Thymus (tissue), 11 donors: Measurements from ENCODE around the gene HERC6. TPM values are rescaled to one million over a fixed set of nuclear protein-coding genes. Genes with fewer than 3 reads are reported as not detected.
"Not testable (repeated sequence)": the region's sequence is repeated elsewhere in the genome, so short reads cannot be mapped to it uniquely, and the experiment has no call there.

Experiments
- DNase-seq, 9 donors: peaks; one replicate each; pipeline ENCODE4 v3.0.0-alpha.2; 2013; ENCODE audit warnings: low spot score in 9 of 9, low read depth in 6 of 9, missing footprints in 1 of 9
- H3K27ac ChIP-seq, 2 donors: one replicate each; pipeline ENCODE4 v1.5.1; 2013; ENCODE audit warnings: control low read depth in 1 of 2, low read depth in 1 of 2, low read length in 1 of 2, mild to moderate bottlenecking in 1 of 2, moderate library complexity in 1 of 2
- H3K27me3 ChIP-seq, 2 donors: one replicate each; pipeline ENCODE4 v1.5.1; 2013; ENCODE audit warnings: low read length in 1 of 2; ENCODE audit not compliant: control insufficient read depth in 2 of 2, insufficient read depth in 1 of 2
- H3K36me3 ChIP-seq, 2 donors: one replicate each; pipeline ENCODE4 v1.5.1; 2013; ENCODE audit warnings: low read length in 1 of 2, mild to moderate bottlenecking in 1 of 2, moderate library complexity in 1 of 2; ENCODE audit not compliant: control insufficient read depth in 2 of 2, insufficient read depth in 2 of 2
- H3K4me1 ChIP-seq, 2 donors: one replicate each; pipeline ENCODE4 v1.5.1; 2013; ENCODE audit warnings: low read length in 2 of 2; ENCODE audit not compliant: control insufficient read depth in 2 of 2, insufficient read depth in 2 of 2
- H3K4me3 ChIP-seq, 2 donors: one replicate each; pipeline ENCODE4 v1.5.1; 2013; ENCODE audit warnings: low read length in 2 of 2, control low read depth in 1 of 2, mild to moderate bottlenecking in 1 of 2
- H3K9me3 ChIP-seq, 2 donors: one replicate each; pipeline ENCODE4 v1.5.1; 2013; ENCODE audit warnings: low read length in 1 of 2, mild to moderate bottlenecking in 1 of 2; ENCODE audit not compliant: control insufficient read depth in 2 of 2, insufficient read depth in 1 of 2
- WGBS: extraction: QIAGEN DNeasy Blood & Tissue Kit; methylation state at CpG from one replicate; pipeline ENCODE4 v1.1.7; 2013; 5-methylcytosine and 5-hydroxymethylcytosine counted together
- polyA plus RNA-seq: library from polyadenylated mRNA; stranded (reverse); fragments of 200-250 nt; gene quantifications from one replicate; pipeline ENCODE4 v1.2.3, GENCODE V29; 2013
- total RNA-seq: library from RNA; stranded (reverse); fragments of 120-200 nt; gene quantifications from one replicate; pipeline ENCODE4 v1.2.4, GENCODE V29; 2013
- donor health status: healthy.

HERC6 gene
- total and polyA plus RNA-seq, 2 donors = 11.8 to 18.9 TPM

- H3K4me3 ChIP-seq = no peak overlapping the region
- no peak overlapping the region for H3K27ac ChIP-seq
- 98% methylated on average over 1 of the region's 1 CpG for WGBS
- H3K36me3 ChIP-seq = peaks cover 0 to 2% of the 10 kb centered on the region in 2 donors
- no peaks in the 10 kb centered on the region for H3K27me3 ChIP-seq
- H3K4me1 ChIP-seq = no peaks in the 10 kb centered on the region
- DNase-seq = no peak
- no peaks in the 10 kb centered on the region for H3K9me3 ChIP-seq
Measured at GRCh38 chr4:88429401-88429800, 50.7 kb downstream of the HERC6 start.

DNA sequence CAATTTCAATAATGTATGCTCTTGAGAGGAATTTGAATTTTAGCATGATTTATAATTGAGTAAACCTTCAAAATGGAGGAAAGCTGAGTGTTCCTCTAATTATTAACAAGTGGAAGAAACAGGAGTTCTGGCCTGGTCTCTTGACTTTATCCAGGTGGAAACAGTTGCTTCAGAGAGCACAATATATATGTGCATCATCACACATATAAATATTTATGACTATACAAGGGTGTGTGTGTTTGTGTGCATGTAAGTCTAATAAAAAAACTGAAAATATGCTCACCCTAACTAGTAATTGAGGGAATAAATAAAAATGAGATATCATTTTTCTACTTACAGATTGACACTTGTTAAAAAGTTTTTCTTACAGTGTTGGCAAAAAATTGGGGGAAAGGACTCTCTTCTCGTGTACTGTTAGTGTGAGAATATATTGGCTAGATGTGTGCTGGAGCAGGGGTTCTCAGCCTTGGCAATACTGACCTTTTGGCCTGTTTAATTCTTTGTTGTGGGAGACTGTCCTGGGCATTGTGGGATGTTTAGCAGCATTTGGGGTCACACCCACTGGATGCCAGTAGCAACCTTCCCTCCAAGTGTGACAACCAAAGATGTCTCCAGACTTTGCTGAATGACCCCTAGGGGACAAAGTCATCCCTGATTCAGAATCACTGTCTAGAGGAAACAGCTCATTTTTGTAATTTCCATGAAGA is 57.5 kb downstream of the HERC6 start:
- no peaks in the 10 kb centered on the region for H3K36me3 ChIP-seq
- DNase-seq = no peak
- H3K4me3 ChIP-seq = no peak overlapping the region
- no peak overlapping the region for H3K27ac ChIP-seq
- H3K27me3 ChIP-seq = no peaks in the 10 kb centered on the region
- H3K4me1 ChIP-seq = no peaks in the 10 kb centered on the region
- no peaks in the 10 kb centered on the region for H3K9me3 ChIP-seq
- WGBS = 98% methylated on average over 1 of the region's 1 CpG

- 99% methylated on average over 4 of the region's 4 CpGs for WGBS
- not testable (repeated sequence) for H3K36me3 ChIP-seq, H3K9me3 ChIP-seq, H3K27me3 ChIP-seq, H3K4me1 ChIP-seq, H3K27ac ChIP-seq, DNase-seq, H3K4me3 ChIP-seq
Measured at GRCh38 chr4:88437873-88438272, 59.2 kb downstream of the HERC6 start.

DNA sequence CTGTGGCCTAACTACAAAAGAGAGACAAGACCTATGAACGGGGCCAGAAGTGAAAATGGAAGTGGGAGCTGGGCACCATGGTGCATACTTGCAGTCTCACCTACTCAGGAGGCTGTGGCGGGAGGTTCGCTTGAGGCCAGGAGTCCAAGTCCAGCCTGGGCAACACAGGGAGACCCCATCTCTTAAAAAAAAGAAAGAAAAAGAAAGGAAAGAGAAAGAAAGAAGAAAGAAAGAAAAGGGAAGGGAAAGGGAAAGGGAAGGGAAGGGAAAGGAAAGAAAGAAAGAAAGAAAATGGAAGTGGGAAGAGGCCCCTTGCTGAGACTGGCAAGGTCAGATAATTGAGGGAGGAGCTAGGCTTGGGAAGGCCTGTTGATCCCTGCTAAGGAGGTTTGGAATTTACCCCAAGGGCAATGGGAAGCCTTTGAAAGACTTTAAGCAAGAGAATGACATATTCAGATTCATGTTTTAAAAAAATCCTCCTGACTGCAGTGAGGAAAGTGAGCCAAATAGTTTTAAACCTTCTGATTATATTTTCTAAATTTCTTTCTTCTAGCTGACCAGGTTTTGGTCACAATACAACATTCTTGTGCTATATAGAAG is 60.6 kb downstream of the HERC6 start:
- DNase-seq = no peak
- Histone ChIP-seq H3K4me3 (no peak overlapping the region), H3K36me3 (peaks cover 0 to 3% of the 10 kb centered on the region in 2 donors), H3K9me3 (no peaks in the 10 kb centered on the region), H3K4me1 (no peaks in the 10 kb centered on the region), H3K27ac (no peak overlapping the region), H3K27me3 (no peaks in the 10 kb centered on the region)
- 96% methylated on average over 3 of the region's 3 CpGs for WGBS

DNA sequence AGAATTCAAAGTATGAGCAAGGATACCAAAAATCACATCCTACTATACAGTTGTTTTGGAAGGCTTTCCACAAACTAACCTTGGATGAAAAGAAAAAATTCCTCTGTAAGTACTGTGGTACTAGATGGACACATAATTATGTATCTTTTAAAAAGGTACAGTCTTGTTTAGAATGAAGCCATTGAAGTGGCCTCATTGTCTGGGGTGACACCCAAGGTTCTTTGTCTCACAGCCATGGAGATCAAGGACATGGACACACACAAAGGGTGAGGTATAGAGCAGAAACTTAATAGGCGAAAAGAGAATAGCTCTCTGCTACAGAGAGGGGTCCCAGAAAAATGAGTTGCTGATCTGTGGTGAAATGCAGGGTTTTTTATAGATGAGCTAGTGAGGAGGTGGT is 61.5 kb downstream of the HERC6 start:
- 100% methylated on average over 1 of the region's 1 CpG for WGBS
- Histone ChIP-seq H3K27ac (no peak overlapping the region), H3K4me3 (no peak overlapping the region), H3K27me3 (no peaks in the 10 kb centered on the region), H3K4me1 (no peaks in the 10 kb centered on the region), H3K9me3 (no peaks in the 10 kb centered on the region), H3K36me3 (peaks cover 0 to 3% of the 10 kb centered on the region in 2 donors)
- no peak for DNase-seq

- H3K9me3 ChIP-seq = no peaks in the 10 kb centered on the region
- no peaks in the 10 kb centered on the region for H3K27me3 ChIP-seq
- no peak for DNase-seq
- peaks cover 0 to 3% of the 10 kb centered on the region in 2 donors for H3K36me3 ChIP-seq
- no peak overlapping the region for H3K4me3 ChIP-seq
- no peaks in the 10 kb centered on the region for H3K4me1 ChIP-seq
- H3K27ac ChIP-seq = no peak overlapping the region
Measured at GRCh38 chr4:88441696-88442095, 63.0 kb downstream of the HERC6 start.

- Histone ChIP-seq H3K36me3 (peaks cover 0 to 3% of the 10 kb centered on the region in 2 donors), H3K4me3 (no peak overlapping the region), H3K9me3 (no peaks in the 10 kb centered on the region), H3K27me3 (no peaks in the 10 kb centered on the region), H3K27ac (no peak overlapping the region), H3K4me1 (no peaks in the 10 kb centered on the region)
- DNase-seq = no peak
- WGBS = 100% methylated on average over 1 of the region's 1 CpG
Measured at GRCh38 chr4:88442689-88443191, 64.1 kb downstream of the HERC6 start.

DNA sequence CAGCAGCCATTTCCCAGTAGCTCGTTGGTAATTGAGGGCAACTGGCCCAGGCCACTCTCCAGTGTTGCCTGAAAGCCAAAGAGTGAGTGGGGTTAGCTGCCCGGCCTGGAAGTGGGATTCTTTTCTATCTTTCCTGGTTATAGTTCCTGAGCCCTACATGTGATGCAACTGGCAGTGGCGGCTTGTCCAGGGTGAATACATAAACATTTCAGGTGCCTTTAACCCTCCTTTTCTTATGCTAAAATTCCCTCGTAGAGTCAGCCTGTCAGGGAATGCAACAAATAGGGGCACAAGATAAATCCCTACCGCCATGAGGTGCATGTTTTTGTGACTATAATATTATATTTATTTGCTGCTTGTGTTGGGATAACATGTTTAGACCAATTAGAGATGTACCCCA is 64.8 kb downstream of the HERC6 start:
- Histone ChIP-seq H3K4me1 (no peaks in the 10 kb centered on the region), H3K36me3 (peaks cover 0 to 3% of the 10 kb centered on the region in 2 donors), H3K27ac (no peak overlapping the region), H3K4me3 (no peak overlapping the region), H3K27me3 (no peaks in the 10 kb centered on the region), H3K9me3 (no peaks in the 10 kb centered on the region)
- 95% methylated on average over 5 of the region's 5 CpGs for WGBS
- DNase-seq = no peak

- H3K4me1 ChIP-seq = no peaks in the 10 kb centered on the region
- H3K9me3 ChIP-seq = no peaks in the 10 kb centered on the region
- no peak overlapping the region for H3K27ac ChIP-seq
- 96% methylated on average over 4 of the region's 4 CpGs for WGBS
- peaks cover 0 to 3% of the 10 kb centered on the region in 2 donors for H3K36me3 ChIP-seq
- H3K27me3 ChIP-seq = no peaks in the 10 kb centered on the region
- DNase-seq = no peak
- H3K4me3 ChIP-seq = no peak overlapping the region
Measured at GRCh38 chr4:88445252-88445651, 66.6 kb downstream of the HERC6 start.
